Measurements from ENCODE around the gene C1orf198. TPM values are rescaled to one million over a fixed set of nuclear protein-coding genes. Genes with fewer than 3 reads are reported as not detected.

Gene C1orf198
- total RNA-seq, 1 donor from 2014 or later: 38.8 TPM

DNA sequence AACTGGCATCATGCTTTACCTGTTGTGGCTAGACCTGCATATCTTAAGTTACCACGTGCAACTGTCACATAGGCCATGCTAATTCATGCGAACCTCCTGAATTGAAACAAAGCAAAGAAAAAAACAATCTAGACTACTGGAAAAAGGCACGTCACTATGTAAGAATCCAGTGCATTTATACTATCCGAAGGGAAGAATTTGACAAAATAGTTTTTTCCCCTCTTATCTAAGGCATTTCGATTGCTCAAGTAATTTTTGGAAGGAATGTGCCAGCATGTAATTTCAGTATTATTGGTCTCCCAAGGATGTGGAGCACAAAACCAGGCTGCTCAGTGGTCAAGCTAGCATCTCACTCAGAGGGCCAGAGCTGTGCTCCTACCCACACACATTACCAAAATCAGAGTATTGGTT lies 31.5 kb upstream of the C1orf198 start:
- TF ChIP-seq POLR2A (IDR thresholded peaks at IDR 0.05): no peak
- TF ChIP-seq, protein P1, sequence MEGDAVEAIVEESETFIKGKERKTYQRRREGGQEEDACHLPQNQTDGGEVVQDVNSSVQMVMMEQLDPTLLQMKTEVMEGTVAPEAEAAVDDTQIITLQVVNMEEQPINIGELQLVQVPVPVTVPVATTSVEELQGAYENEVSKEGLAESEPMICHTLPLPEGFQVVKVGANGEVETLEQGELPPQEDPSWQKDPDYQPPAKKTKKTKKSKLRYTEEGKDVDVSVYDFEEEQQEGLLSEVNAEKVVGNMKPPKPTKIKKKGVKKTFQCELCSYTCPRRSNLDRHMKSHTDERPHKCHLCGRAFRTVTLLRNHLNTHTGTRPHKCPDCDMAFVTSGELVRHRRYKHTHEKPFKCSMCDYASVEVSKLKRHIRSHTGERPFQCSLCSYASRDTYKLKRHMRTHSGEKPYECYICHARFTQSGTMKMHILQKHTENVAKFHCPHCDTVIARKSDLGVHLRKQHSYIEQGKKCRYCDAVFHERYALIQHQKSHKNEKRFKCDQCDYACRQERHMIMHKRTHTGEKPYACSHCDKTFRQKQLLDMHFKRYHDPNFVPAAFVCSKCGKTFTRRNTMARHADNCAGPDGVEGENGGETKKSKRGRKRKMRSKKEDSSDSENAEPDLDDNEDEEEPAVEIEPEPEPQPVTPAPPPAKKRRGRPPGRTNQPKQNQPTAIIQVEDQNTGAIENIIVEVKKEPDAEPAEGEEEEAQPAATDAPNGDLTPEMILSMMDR (IDR thresholded peaks at IDR 0.05): no peak
- no peak for TF ChIP-seq POLR2AphosphoS5 (IDR thresholded peaks at IDR 0.05; ENCODE audit: insufficient read depth in 1 of 2, low read depth in 1 of 2)
- no peaks in the 10 kb centered on the region for H3K4me1 ChIP-seq
- H3K27ac ChIP-seq: no peak overlapping the region
- intact Hi-C loops (cut with DNase I): no loop called here
- H3K36me3 ChIP-seq: no peaks in the 10 kb centered on the region
- DNase-seq (ENCODE audit: extremely low spot score in 2 of 2): peak in 1 of 2 donors; percentile 12
- H3K9me3 ChIP-seq: no peaks in the 10 kb centered on the region
- H3K4me3 ChIP-seq: no peak overlapping the region
- no peaks in the 10 kb centered on the region for H3K27me3 ChIP-seq

DNA sequence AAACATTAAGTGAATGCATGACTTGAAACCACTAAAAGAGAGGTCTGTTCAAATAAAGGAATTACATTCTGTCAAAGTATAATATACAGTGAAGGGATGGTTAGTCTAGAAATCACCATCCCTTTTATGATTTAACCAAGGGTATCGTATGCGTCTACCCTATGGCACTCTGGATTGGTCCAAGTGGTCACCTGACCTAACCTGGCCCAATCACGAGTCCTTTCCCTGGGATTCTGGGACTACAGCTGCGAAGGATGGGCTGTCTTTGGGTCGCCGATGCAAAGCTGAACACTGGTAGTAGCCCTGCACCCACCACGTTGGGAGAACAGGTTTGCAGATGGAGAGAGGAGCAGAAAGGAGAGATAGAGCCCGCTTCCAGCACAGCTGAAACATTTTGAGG lies 30.4 kb upstream of the C1orf198 start:
- intact Hi-C loops (cut with DNase I): no loop called here
- no peaks in the 10 kb centered on the region for H3K27me3 ChIP-seq
- no peaks in the 10 kb centered on the region for H3K9me3 ChIP-seq
- H3K4me3 ChIP-seq: no peak overlapping the region
- H3K36me3 ChIP-seq: no peaks in the 10 kb centered on the region
- H3K4me1 ChIP-seq: no peaks in the 10 kb centered on the region
- H3K27ac ChIP-seq: no peak overlapping the region
- TF ChIP-seq, protein P1 (IDR thresholded peaks at IDR 0.05): no peak
- TF ChIP-seq POLR2AphosphoS5 (IDR thresholded peaks at IDR 0.05; ENCODE audit: insufficient read depth in 1 of 2, low read depth in 1 of 2): no peak
- TF ChIP-seq POLR2A (IDR thresholded peaks at IDR 0.05): no peak
- DNase-seq (ENCODE audit: extremely low spot score in 2 of 2): peak in 1 of 2 donors; percentile 2

DNA sequence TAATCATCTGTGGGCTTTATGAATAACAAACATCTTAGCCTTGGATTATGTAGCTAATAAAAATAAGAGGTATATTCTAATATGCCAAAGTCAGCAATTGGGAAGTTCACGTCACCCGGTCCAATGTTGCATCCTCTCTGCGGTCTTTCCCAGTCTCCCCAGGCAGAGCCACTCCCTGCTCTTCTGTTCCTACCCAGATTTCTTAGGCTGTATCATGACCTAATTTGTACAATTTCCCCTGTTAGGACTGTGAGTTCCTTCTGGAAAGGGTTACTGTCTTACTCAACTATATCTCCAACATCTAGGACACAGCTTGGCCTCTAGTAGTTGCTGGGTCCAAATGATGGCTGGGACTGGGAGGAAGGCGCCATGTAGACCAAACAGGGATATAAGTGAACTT lies 29.8 kb upstream of the C1orf198 start:
- H3K4me3 ChIP-seq: no peak overlapping the region
- peak in 1 of 2 donors; percentile 7 for DNase-seq (ENCODE audit: extremely low spot score in 2 of 2)
- no peaks in the 10 kb centered on the region for H3K27me3 ChIP-seq
- H3K9me3 ChIP-seq: no peaks in the 10 kb centered on the region
- no peaks in the 10 kb centered on the region for H3K4me1 ChIP-seq
- H3K36me3 ChIP-seq: no peaks in the 10 kb centered on the region
- TF ChIP-seq POLR2AphosphoS5 (IDR thresholded peaks at IDR 0.05; ENCODE audit: insufficient read depth in 1 of 2, low read depth in 1 of 2) (no peak), POLR2A (IDR thresholded peaks at IDR 0.05) (no peak)
- TF ChIP-seq, protein P1 (IDR thresholded peaks at IDR 0.05): no peak
- intact Hi-C loops (cut with DNase I): no loop called here
- H3K27ac ChIP-seq: no peak overlapping the region

DNA sequence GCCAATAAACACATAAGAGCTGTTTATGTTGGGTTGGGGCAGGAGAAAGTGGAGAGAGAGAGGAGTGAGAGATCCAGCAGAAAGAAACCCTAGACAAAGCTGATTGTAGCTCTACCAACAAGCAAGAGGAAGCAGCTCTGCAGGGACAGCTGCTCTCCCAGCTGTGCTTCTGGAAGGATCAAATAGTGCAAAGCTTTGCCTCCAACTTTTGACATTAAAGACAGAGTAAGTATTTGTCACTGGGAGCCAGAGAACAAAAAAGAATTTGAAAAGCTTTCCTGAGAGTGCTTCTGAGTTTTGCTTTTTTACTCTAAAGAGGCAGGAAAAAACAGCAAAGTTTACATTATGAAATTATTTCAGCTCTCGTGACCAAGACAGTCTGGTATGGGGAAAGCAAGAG lies 28.5 kb upstream of the C1orf198 start:
- no peak overlapping the region for H3K4me3 ChIP-seq
- intact Hi-C loops (cut with DNase I): no loop called here
- no peaks in the 10 kb centered on the region for H3K36me3 ChIP-seq
- DNase-seq (ENCODE audit: extremely low spot score in 2 of 2): no peak
- H3K27me3 ChIP-seq: no peaks in the 10 kb centered on the region
- H3K27ac ChIP-seq: no peak overlapping the region
- no peaks in the 10 kb centered on the region for H3K9me3 ChIP-seq
- H3K4me1 ChIP-seq: no peaks in the 10 kb centered on the region
- TF ChIP-seq POLR2AphosphoS5 (IDR thresholded peaks at IDR 0.05; ENCODE audit: insufficient read depth in 1 of 2, low read depth in 1 of 2) (no peak), POLR2A (IDR thresholded peaks at IDR 0.05) (no peak)
- TF ChIP-seq, protein P1 (IDR thresholded peaks at IDR 0.05): no peak

DNA sequence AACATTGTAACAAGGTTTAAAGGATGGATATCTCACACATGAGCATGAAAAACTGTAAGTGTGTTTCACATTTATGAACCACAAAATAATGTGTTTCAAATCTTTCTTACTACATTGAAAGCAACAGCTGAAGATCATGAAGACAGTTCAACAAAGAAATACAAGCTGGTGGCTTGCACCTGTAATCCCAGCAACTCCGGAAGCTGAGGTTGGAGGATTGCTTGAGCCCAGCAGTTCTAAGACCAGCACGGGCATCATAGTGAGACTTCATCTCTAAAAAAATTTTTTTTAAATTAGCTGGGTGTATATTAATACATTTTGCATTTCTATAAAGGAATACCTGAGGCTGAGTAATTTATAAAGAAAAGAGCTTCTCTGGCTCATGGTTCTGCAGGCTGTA lies 27.1 kb upstream of the C1orf198 start:
- Histone ChIP-seq H3K4me1 (no peaks in the 10 kb centered on the region), H3K27me3 (no peaks in the 10 kb centered on the region), H3K36me3 (no peaks in the 10 kb centered on the region), H3K9me3 (no peaks in the 10 kb centered on the region), H3K4me3 (no peak overlapping the region), H3K27ac (no peak overlapping the region)
- TF ChIP-seq, protein P1 (IDR thresholded peaks at IDR 0.05): no peak
- no peak for TF ChIP-seq POLR2A (IDR thresholded peaks at IDR 0.05)
- no peak for TF ChIP-seq POLR2AphosphoS5 (IDR thresholded peaks at IDR 0.05; ENCODE audit: insufficient read depth in 1 of 2, low read depth in 1 of 2)
- intact Hi-C loops (cut with DNase I): no loop called here
- DNase-seq (ENCODE audit: extremely low spot score in 2 of 2): no peak

All from vagina (tissue), 2 donors.